Fibroblast of lung (primary cell): ENCODE results near the gene PGM1. TPM values are rescaled to one million over a fixed set of nuclear protein-coding genes. Genes with fewer than 3 reads are reported as not detected.

ENCODE experiments used
- DNase-seq, 2 donors: peaks; one replicate each; pipeline versions ENCODE4 v3.0.0 to v3.0.0-alpha.2; 2010; ENCODE audit warnings: low read depth in 2 of 2
- H2AFZ ChIP-seq: 2 replicates; pipeline ENCODE4 v1.5.1; 2012; ENCODE audit warnings: low read length, control low read depth, inconsistent platforms
- H3K27ac ChIP-seq: 2 replicates; pipeline ENCODE4 v1.5.1; 2011; ENCODE audit warnings: low read length, control low read depth; ENCODE audit not compliant: insufficient read depth
- H3K27me3 ChIP-seq: 2 replicates; pipeline ENCODE4 v1.5.1; 2011; ENCODE audit warnings: mild to moderate bottlenecking, low read length; ENCODE audit not compliant: control insufficient read depth, insufficient read depth
- H3K36me3 ChIP-seq: 2 replicates; pipeline ENCODE4 v1.5.1; 2011; ENCODE audit warnings: low read length; ENCODE audit not compliant: control insufficient read depth, insufficient read depth
- H3K4me1 ChIP-seq: 2 replicates; pipeline ENCODE4 v1.5.1; 2011; ENCODE audit warnings: low read length; ENCODE audit not compliant: control insufficient read depth, insufficient read depth; ENCODE audit errors: extremely low read depth
- H3K4me2 ChIP-seq: 2 replicates; pipeline ENCODE4 v1.5.1; 2011; ENCODE audit warnings: low read length, control low read depth; ENCODE audit not compliant: insufficient read depth; ENCODE audit errors: extremely low read depth
- H3K4me3 ChIP-seq, 4 experiments: fragments of 200-600 bp in 1 of 4; sonication (generic) in 1 of 4; replicated peaks in 1 of 4; 2 replicates each; pipeline ENCODE4 v1.5.1; 2011 to 2016; ENCODE audit warnings: low read length in 4 of 4, low read depth in 3 of 4, mild to moderate bottlenecking in 3 of 4, control low read depth in 2 of 4, inconsistent platforms in 1 of 4, mixed read lengths in 1 of 4; ENCODE audit not compliant: insufficient read depth in 1 of 4; ENCODE audit errors: control extremely low read depth in 1 of 4
- H3K79me2 ChIP-seq: 2 replicates; pipeline ENCODE4 v1.5.1; 2012; ENCODE audit warnings: mild to moderate bottlenecking, low read length, inconsistent platforms; ENCODE audit not compliant: control insufficient read depth, insufficient read depth
- H3K9ac ChIP-seq: 2 replicates; pipeline ENCODE4 v1.5.1; 2011; ENCODE audit warnings: mild to moderate bottlenecking, low read length, control low read depth; ENCODE audit not compliant: insufficient read depth
- H3K9me3 ChIP-seq: 2 replicates; pipeline ENCODE4 v1.5.1; 2012; ENCODE audit warnings: low read depth, low read length; ENCODE audit not compliant: control insufficient read depth, insufficient read depth
- H4K20me1 ChIP-seq: 2 replicates; pipeline ENCODE4 v1.5.1; 2011; ENCODE audit warnings: low read length; ENCODE audit not compliant: control insufficient read depth, insufficient read depth; ENCODE audit errors: extremely low read depth
- EZH2 ChIP-seq: IDR thresholded peaks from 2 replicates; pipeline ENCODE4 v1.5.1; 2012; ENCODE audit warnings: low read length, control low read depth, mild to moderate bottlenecking; ENCODE audit errors: missing control alignments
- polyA plus RNA-seq, 2 donors: library from polyadenylated mRNA; depleted of rRNA in 1 of 2; stranded (reverse) in 1 of 2; unstranded in 1 of 2; fragments of >200 nt; gene quantifications; 2 replicates each; pipeline ENCODE4 v1.2.1, GENCODE V29; 2011 to 2012; ENCODE audit warnings: missing spikeins in 1 of 2
- total RNA-seq: library from RNA; depleted of rRNA; stranded (reverse); fragments of >200 nt; gene quantifications from 2 replicates; pipeline ENCODE4 v1.2.1, GENCODE V29; 2014
- TF ChIP-seq, protein P1 (sequence below), 2 donors: IDR thresholded peaks in 1 of 2; conservative IDR thresholded peaks in 1 of 2; 1 replicate in 1 of 2; 2 replicates in 1 of 2; pipeline ENCODE4 v1.5.1; 2011 to 2012; ENCODE audit warnings: low read length in 2 of 2, control low read depth in 1 of 2, inconsistent platforms in 1 of 2, low read depth in 1 of 2, mild to moderate bottlenecking in 1 of 2

PGM1 gene
- total and polyA plus RNA-seq, 2 donors (not counting 1 experiment from before 2014, with no cell fraction given) = 43.7 to 51.4 TPM

DNA sequence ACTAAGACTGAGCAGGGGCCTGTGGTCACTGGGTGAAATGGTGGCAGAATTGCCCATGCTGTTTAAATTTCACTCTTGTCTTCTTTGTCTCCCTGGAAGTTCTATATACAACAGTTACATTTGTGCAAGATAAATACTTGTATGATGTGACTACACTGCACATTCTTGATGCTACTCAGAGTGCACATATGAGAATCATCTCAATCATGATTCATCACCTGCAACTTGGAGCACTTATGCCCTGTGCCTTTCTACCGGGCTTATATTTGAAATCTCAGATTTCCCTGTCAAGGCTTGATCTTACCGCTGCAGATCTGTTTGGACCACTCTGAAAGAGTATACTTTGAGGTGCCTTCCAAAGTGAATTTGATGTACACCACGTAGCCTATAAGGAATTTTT is 10.6 kb downstream of the PGM1 start:
- no peaks in the 10 kb centered on the region for H3K9me3 ChIP-seq
- no peaks in the 10 kb centered on the region for H3K4me1 ChIP-seq
- H2AFZ ChIP-seq = no peak overlapping the region
- H3K36me3 ChIP-seq = no peaks in the 10 kb centered on the region
- no peaks in the 10 kb centered on the region for H4K20me1 ChIP-seq
- H3K27me3 ChIP-seq = no peaks in the 10 kb centered on the region
- H3K4me2 ChIP-seq = no peak overlapping the region
- H3K4me3 ChIP-seq = no peak overlapping the region
- no peak for DNase-seq
- H3K79me2 ChIP-seq = no peaks in the 10 kb centered on the region
- TF ChIP-seq, protein P1, sequence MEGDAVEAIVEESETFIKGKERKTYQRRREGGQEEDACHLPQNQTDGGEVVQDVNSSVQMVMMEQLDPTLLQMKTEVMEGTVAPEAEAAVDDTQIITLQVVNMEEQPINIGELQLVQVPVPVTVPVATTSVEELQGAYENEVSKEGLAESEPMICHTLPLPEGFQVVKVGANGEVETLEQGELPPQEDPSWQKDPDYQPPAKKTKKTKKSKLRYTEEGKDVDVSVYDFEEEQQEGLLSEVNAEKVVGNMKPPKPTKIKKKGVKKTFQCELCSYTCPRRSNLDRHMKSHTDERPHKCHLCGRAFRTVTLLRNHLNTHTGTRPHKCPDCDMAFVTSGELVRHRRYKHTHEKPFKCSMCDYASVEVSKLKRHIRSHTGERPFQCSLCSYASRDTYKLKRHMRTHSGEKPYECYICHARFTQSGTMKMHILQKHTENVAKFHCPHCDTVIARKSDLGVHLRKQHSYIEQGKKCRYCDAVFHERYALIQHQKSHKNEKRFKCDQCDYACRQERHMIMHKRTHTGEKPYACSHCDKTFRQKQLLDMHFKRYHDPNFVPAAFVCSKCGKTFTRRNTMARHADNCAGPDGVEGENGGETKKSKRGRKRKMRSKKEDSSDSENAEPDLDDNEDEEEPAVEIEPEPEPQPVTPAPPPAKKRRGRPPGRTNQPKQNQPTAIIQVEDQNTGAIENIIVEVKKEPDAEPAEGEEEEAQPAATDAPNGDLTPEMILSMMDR (conservative IDR thresholded peaks at IDR 0.05 in 1 of 2, IDR thresholded peaks at IDR 0.05 in 1 of 2; ENCODE audit: low read depth in 1 of 2, low read length in 2 of 2) = no peak
- no peak for TF ChIP-seq EZH2
- H3K27ac ChIP-seq = no peak overlapping the region
- no peak overlapping the region for H3K9ac ChIP-seq

DNA sequence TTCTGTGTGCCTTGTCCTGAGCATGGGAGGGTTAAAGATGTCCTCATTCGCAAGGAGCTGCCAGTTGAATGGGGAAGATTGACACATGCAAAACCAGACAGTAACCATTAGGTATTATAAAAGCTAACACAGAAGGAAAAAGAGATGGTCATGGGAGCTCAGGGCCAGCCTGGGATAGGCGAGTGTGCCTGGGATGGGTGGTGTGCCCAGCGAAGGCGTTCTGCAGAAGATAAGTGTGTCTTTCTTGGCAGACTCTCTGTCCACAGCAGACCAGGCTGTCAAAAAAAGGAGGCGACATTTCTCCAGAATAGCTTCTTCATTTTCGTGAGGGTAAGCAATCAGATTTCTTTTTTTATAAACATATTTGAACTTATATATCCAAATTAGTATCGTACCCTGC is 14.1 kb downstream of the PGM1 start:
- Histone ChIP-seq H3K4me1 (no peaks in the 10 kb centered on the region), H3K27me3 (no peaks in the 10 kb centered on the region), H3K27ac (no peak overlapping the region), H3K4me2 (no peak overlapping the region), H4K20me1 (no peaks in the 10 kb centered on the region), H3K9me3 (no peaks in the 10 kb centered on the region), H2AFZ (no peak overlapping the region), H3K36me3 (no peaks in the 10 kb centered on the region), H3K4me3 (no peak overlapping the region), H3K79me2 (no peaks in the 10 kb centered on the region), H3K9ac (no peak overlapping the region)
- DNase-seq = no peak
- TF ChIP-seq EZH2 = no peak
- TF ChIP-seq, protein P1 (conservative IDR thresholded peaks at IDR 0.05 in 1 of 2, IDR thresholded peaks at IDR 0.05 in 1 of 2; ENCODE audit: low read depth in 1 of 2, low read length in 2 of 2) = no peak

DNA sequence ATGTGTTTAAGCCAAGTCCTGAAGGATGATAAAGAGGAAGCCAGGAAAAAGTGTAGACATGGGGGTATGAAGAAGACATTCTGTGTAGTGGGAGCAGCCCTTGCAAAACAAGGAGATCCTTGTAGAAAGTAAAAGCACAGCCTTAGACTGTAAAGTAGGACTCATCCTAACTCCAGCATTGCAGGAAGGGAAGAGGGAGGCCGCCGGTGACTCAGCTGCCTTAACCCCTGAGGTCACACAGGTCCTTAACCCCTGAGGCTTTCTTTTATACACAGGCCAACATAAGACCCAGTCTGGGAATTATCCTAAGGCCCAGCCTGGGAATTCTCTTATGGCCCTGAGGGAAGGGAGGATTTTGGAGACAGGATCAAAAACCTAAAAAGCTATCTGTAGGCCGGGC is 18.0 kb downstream of the PGM1 start:
- no peaks in the 10 kb centered on the region for H3K36me3 ChIP-seq
- no peaks in the 10 kb centered on the region for H4K20me1 ChIP-seq
- H3K27me3 ChIP-seq = no peaks in the 10 kb centered on the region
- no peaks in the 10 kb centered on the region for H3K9me3 ChIP-seq
- H3K27ac ChIP-seq = no peak overlapping the region
- no peaks in the 10 kb centered on the region for H3K79me2 ChIP-seq
- H3K4me2 ChIP-seq = no peak overlapping the region
- TF ChIP-seq EZH2 = no peak
- TF ChIP-seq, protein P1 (conservative IDR thresholded peaks at IDR 0.05 in 1 of 2, IDR thresholded peaks at IDR 0.05 in 1 of 2; ENCODE audit: low read depth in 1 of 2, low read length in 2 of 2) = no peak
- no peak overlapping the region for H3K4me3 ChIP-seq
- H2AFZ ChIP-seq = no peak overlapping the region
- no peaks in the 10 kb centered on the region for H3K4me1 ChIP-seq
- peak in 1 of 2 donors; percentile 11 for DNase-seq
- no peak overlapping the region for H3K9ac ChIP-seq
